ENCODE data around the gene CBARP. TPM values are rescaled to one million over a fixed set of nuclear protein-coding genes. Genes with fewer than 3 reads are reported as not detected.
"Not testable (repeated sequence)": the region's sequence is repeated elsewhere in the genome, so short reads cannot be mapped to it uniquely, and the experiment has no call there.

Gene CBARP
- total and polyA plus RNA-seq, 7 experiments from 2014 or later, result 0.15 to 0.27 TPM; not detected in 5

GRCh38 chr19:1210227-1210538 lies 27.6 kb downstream of the CBARP start:
- Mint-ChIP-seq H3K36me3 (peaks cover 0 to 18% (median 5%) of the 10 kb centered on the region in 5 donors), H3K9me3 (peaks cover 0 to 2% (median 0%) of the 10 kb centered on the region in 11 donors), H3K27ac (peak overlapping the region in 2 of 9 donors; percentile 56 to 67), H3K27me3 (no peaks in the 10 kb centered on the region), H3K4me1 (peaks cover 23 to 49% (median 33%) of the 10 kb centered on the region in 7 donors), H3K4me3 (peak overlapping the region in 7 of 10 donors; percentile 8 to 70 (median 29))
- Histone ChIP-seq H3K9me3 (ENCODE audit: control insufficient read depth in 2 of 3, low read length in 3 of 3) (no peaks in the 10 kb centered on the region), H3K4me1 (ENCODE audit: control insufficient read depth in 2 of 2, insufficient read depth in 2 of 2, low read length in 2 of 2) (peaks cover 28 to 30% of the 10 kb centered on the region in 2 donors), H3K36me3 (ENCODE audit: control insufficient read depth in 2 of 3, insufficient read depth in 3 of 3, low read length in 3 of 3) (peaks cover 0 to 10% (median 0%) of the 10 kb centered on the region in 3 experiments), H3K27ac (ENCODE audit: low read depth, low read length) (no peak overlapping the region), H3K27me3 (ENCODE audit: control insufficient read depth in 2 of 2, insufficient read depth in 2 of 2, low read length in 2 of 2) (no peaks in the 10 kb centered on the region), H3K4me3 (ENCODE audit: low read length) (no peak overlapping the region)
- POLR2A ChIA-PET, result no interaction called here
- CTCF ChIA-PET, result no interaction called here
- intact Hi-C loops (cut with micrococcal nuclease), result no loop called here
- DNase-seq (no peak), ATAC-seq (no peak)

- peaks cover 0 to 17% (median 3%) of the 10 kb centered on the region in 5 donors for H3K36me3 Mint-ChIP-seq
- peak overlapping the region in 7 of 10 donors; percentile 21 to 98 (median 38) for H3K4me3 Mint-ChIP-seq
- Histone ChIP-seq H3K27ac (ENCODE audit: low read depth, low read length) (peak overlapping the region; percentile 27), H3K4me1 (ENCODE audit: control insufficient read depth in 2 of 2, insufficient read depth in 2 of 2, low read length in 2 of 2) (peaks cover 28 to 33% of the 10 kb centered on the region in 2 donors)
- H3K27me3 ChIP-seq (ENCODE audit: control insufficient read depth in 2 of 2, insufficient read depth in 2 of 2, low read length in 2 of 2); POLR2A ChIA-PET; H3K36me3 ChIP-seq (ENCODE audit: control insufficient read depth in 2 of 3, insufficient read depth in 3 of 3, low read length in 3 of 3); DNase-seq; ATAC-seq; H3K9me3 ChIP-seq (ENCODE audit: control insufficient read depth in 2 of 3, low read length in 3 of 3); H3K4me3 ChIP-seq (ENCODE audit: low read length); H3K9me3 Mint-ChIP-seq; CTCF ChIA-PET; intact Hi-C loops (cut with micrococcal nuclease); H3K27me3 Mint-ChIP-seq: not testable (repeated sequence)
- peak overlapping the region in 1 of 9 donors; percentile 14 for H3K27ac Mint-ChIP-seq
- H3K4me1 Mint-ChIP-seq, result peaks cover 17 to 48% (median 32%) of the 10 kb centered on the region in 7 donors
Observed at GRCh38 chr19:1208830-1209229, 29.0 kb downstream of the CBARP start.

- ATAC-seq (no peak), DNase-seq (peak in 7 of 9 donors; percentile 19 to 41 (median 29))
- no peaks in the 10 kb centered on the region for H3K27me3 Mint-ChIP-seq
- peak overlapping the region; percentile 85 to 94 (median 88) for H3K27ac Mint-ChIP-seq
- H3K4me1 Mint-ChIP-seq, result peaks cover 21 to 51% (median 34%) of the 10 kb centered on the region in 7 donors
- H3K4me3 Mint-ChIP-seq, result peak overlapping the region; percentile 92 to 98 (median 94)
- ChIA-PET CTCF (interaction anchor here (0.8 to 0.9 kb wide), 2 partner anchors 93 to 343 kb away, joined by 3 read pairs; no protein-coding TSS in a partner anchor), POLR2A (interaction anchor here (0.8 to 1.2 kb wide), 5 partner anchors 14 to 94 kb away, joined by 3 to 4 read pairs (median 3); partner anchors contain the start of gene FAM174C)
- Histone ChIP-seq H3K27me3 (ENCODE audit: control insufficient read depth in 2 of 2, insufficient read depth in 2 of 2, low read length in 2 of 2) (no peaks in the 10 kb centered on the region), H3K27ac (ENCODE audit: low read depth, low read length) (peak overlapping the region; percentile 74), H3K36me3 (ENCODE audit: control insufficient read depth in 2 of 3, insufficient read depth in 3 of 3, low read length in 3 of 3) (peaks cover 0 to 8% (median 0%) of the 10 kb centered on the region in 3 experiments), H3K4me3 (ENCODE audit: low read length) (peak overlapping the region; percentile 81), H3K4me1 (ENCODE audit: control insufficient read depth in 2 of 2, insufficient read depth in 2 of 2, low read length in 2 of 2) (peaks cover 27 to 35% of the 10 kb centered on the region in 2 donors), H3K9me3 (ENCODE audit: control insufficient read depth in 2 of 3, low read length in 3 of 3) (no peaks in the 10 kb centered on the region)
- peaks cover 0 to 3% (median 0%) of the 10 kb centered on the region in 11 donors for H3K9me3 Mint-ChIP-seq
- intact Hi-C loops (cut with micrococcal nuclease), result no loop called here
- H3K36me3 Mint-ChIP-seq, result peaks cover 0 to 13% (median 0%) of the 10 kb centered on the region in 5 donors
Observed at GRCh38 chr19:1206864-1207450, 30.8 kb downstream of the CBARP start.

GRCh38 chr19:1206150-1206863 lies 31.5 kb downstream of the CBARP start:
- ChIA-PET POLR2A (interaction anchor here (0.8 to 1.2 kb wide), 6 partner anchors 14 to 93 kb away, joined by 3 to 4 read pairs (median 3); partner anchors contain the start of gene FAM174C), CTCF (interaction anchor here (0.8 to 0.9 kb wide), 2 partner anchors 92 to 343 kb away, joined by 3 read pairs; no protein-coding TSS in a partner anchor)
- Mint-ChIP-seq H3K27ac (peak overlapping the region; percentile 85 to 94 (median 88)), H3K36me3 (peaks cover 0 to 11% (median 0%) of the 10 kb centered on the region in 5 donors), H3K27me3 (no peaks in the 10 kb centered on the region), H3K9me3 (peaks cover 0 to 3% (median 0%) of the 10 kb centered on the region in 11 donors), H3K4me1 (peaks cover 15 to 47% (median 30%) of the 10 kb centered on the region in 7 donors), H3K4me3 (peak overlapping the region; percentile 92 to 98 (median 94))
- Histone ChIP-seq H3K4me1 (ENCODE audit: control insufficient read depth in 2 of 2, insufficient read depth in 2 of 2, low read length in 2 of 2) (peaks cover 27 to 35% of the 10 kb centered on the region in 2 donors), H3K27ac (ENCODE audit: low read depth, low read length) (peak overlapping the region; percentile 74), H3K4me3 (ENCODE audit: low read length) (peak overlapping the region; percentile 81), H3K9me3 (ENCODE audit: control insufficient read depth in 2 of 3, low read length in 3 of 3) (no peaks in the 10 kb centered on the region), H3K27me3 (ENCODE audit: control insufficient read depth in 2 of 2, insufficient read depth in 2 of 2, low read length in 2 of 2) (no peaks in the 10 kb centered on the region), H3K36me3 (ENCODE audit: control insufficient read depth in 2 of 3, insufficient read depth in 3 of 3, low read length in 3 of 3) (peaks cover 0 to 8% (median 0%) of the 10 kb centered on the region in 3 experiments)
- DNase-seq, result peak in 1 of 9 donors; percentile 10
- ATAC-seq, result no peak
- intact Hi-C loops (cut with micrococcal nuclease), result no loop called here

- ChIA-PET CTCF (interaction anchor here (0.7 to 1.9 kb wide), 2 partner anchors 93 to 270 kb away, joined by 3 to 6 read pairs; no protein-coding TSS in a partner anchor), POLR2A (interaction anchor here (0.6 to 1.7 kb wide), 6 partner anchors 13 to 574 kb away, joined by 3 to 4 read pairs (median 3); no protein-coding TSS in a partner anchor)
- Histone ChIP-seq H3K4me1 (ENCODE audit: control insufficient read depth in 2 of 2, insufficient read depth in 2 of 2, low read length in 2 of 2) (peaks cover 27 to 34% of the 10 kb centered on the region in 2 donors), H3K27me3 (ENCODE audit: control insufficient read depth in 2 of 2, insufficient read depth in 2 of 2, low read length in 2 of 2) (no peaks in the 10 kb centered on the region), H3K36me3 (ENCODE audit: control insufficient read depth in 2 of 3, insufficient read depth in 3 of 3, low read length in 3 of 3) (peaks cover 0 to 8% (median 0%) of the 10 kb centered on the region in 3 experiments), H3K4me3 (ENCODE audit: low read length) (peak within 1 kb of the TSS; percentile 81), H3K27ac (ENCODE audit: low read depth, low read length) (peak within 1 kb of the TSS; percentile 74), H3K9me3 (ENCODE audit: control insufficient read depth in 2 of 3, low read length in 3 of 3) (no peaks in the 10 kb centered on the region)
- no peaks in the 10 kb centered on the region for H3K27me3 Mint-ChIP-seq
- peaks cover 15 to 46% (median 29%) of the 10 kb centered on the region in 7 donors for H3K4me1 Mint-ChIP-seq
- H3K27ac Mint-ChIP-seq, result peak within 1 kb of the TSS; percentile 85 to 94 (median 88)
- H3K36me3 Mint-ChIP-seq, result peaks cover 0 to 9% (median 0%) of the 10 kb centered on the region in 5 donors
- DNase-seq (peak; percentile 98 to 100 (median 99)), ATAC-seq (peak; percentile 97)
- H3K9me3 Mint-ChIP-seq, result peaks cover 0 to 3% (median 0%) of the 10 kb centered on the region in 11 donors
- peak within 1 kb of the TSS; percentile 92 to 98 (median 94) for H3K4me3 Mint-ChIP-seq
- intact Hi-C loops (cut with micrococcal nuclease), result loop anchor here (1.0 kb wide), 7 partner anchors 31 to 184 kb away; partner anchors contain the start of genes CIRBP (in 2 of the 2), ABCA7 (in 1 of the 2), ATP5F1D (in 1 of the 2) and GPX4 (in 1 of the 2)
Observed at GRCh38 chr19:1205114-1206099, 32.4 kb downstream of the CBARP start, which contains the start of gene STK11. Gene STK11, plus strand, starts transcription at chr19:1205778. Its CDS starts 1,136 bp downstream, at chr19:1206914.

Data from naive thymus-derived CD4-positive, alpha-beta T cell (primary cell).